DLD1 (cell line): ENCODE results near the gene HEPH.
"Not testable (repeated sequence)": the region's sequence is repeated elsewhere in the genome, so short reads cannot be mapped to it uniquely, and the experiment has no call there.

Experiments
- in situ Hi-C: cut with HindIII; loops from 2 replicates; pipeline ENCODE4 v1.10.0; 2017; ENCODE audit warnings: low sequenced_read_pairs

HEPH gene

DNA sequence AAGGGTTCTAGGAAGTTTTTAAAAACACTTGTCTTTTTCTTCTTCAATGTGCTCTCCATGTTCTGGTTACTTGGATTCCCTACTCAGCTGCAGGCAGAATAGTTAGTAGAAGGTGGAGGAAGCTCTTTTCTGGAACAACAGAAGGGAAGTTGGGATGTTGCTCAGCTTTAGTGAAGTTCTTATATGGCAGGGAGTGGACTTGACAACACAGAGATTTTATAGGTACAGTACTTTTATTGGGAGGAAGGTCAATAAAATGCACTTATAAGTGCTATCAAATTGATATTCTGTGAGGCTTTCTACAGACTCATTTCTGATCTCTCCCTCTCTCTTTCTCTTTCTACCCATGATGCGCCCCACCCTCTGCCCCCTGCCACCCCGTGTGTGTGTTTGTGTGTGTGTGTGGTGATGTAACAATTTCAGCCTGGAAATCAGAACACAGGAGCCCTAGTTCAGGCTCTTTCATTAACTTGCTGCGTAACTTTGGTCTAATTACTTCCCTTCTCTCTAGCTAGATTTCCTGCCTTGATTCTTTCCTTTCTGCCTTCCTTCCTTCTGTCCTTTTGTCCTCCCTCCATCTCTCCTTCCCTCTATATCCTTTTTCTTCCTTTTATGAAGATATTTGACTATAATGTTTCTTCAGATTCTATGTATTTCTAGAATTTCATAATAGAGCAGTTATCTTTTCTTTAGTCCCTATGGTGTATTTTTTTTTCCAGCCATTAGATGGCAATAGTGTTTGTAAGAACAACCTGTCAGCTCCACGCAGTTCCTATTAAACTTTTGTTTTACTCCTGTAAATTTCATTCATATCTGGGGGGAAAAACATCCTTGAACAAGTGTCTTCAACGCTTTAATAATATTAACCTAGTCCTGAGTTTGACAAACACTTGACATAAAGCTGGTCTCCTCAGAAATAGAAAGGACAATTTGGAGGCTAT, 37.1 kb downstream of the HEPH start:
- in situ Hi-C loops = no loop called here

DNA sequence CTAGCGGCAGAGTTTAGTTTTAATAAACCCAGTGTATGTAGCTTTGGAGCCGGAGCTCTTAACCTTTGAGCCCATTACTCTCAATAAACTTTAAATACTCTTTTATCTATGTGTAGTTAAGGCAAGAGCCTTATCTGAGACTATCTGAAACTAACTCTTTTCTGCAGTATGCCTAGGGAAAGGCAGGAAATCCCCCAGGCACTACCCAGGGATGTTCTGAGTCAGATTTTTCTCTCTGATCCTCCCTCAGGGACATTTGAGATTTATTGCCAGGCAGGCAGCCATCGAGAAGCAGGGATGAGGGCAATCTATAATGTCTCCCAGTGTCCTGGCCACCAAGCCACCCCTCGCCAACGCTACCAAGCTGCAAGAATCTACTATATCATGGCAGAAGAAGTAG, 39.1 kb downstream of the HEPH start:
- in situ Hi-C loops = no loop called here

DNA sequence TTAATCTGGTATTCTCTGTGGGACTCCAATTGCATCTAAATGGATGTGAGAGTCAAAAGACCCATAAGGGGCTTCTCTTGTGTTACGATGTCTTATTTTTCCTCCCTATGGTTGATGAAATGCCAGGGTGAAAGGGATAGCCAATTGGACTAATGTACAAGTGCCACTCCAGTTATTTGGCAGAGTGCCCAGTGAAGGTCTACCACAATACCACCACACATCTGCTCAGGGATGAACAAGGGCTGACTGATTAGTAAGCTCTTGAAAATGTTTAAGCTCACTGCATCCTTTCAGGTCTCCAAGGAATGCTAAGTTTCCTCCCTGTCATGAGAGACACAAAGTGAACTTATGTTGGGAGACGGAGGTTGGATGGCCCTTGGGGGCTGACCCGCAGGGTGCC, 57.8 kb downstream of the HEPH start:
- in situ Hi-C loops = no loop called here

- in situ Hi-C loops = no loop called here
These were observed 68.2 kb downstream of the HEPH start for GRCh38 chrX:66232296-66232695.

DNA sequence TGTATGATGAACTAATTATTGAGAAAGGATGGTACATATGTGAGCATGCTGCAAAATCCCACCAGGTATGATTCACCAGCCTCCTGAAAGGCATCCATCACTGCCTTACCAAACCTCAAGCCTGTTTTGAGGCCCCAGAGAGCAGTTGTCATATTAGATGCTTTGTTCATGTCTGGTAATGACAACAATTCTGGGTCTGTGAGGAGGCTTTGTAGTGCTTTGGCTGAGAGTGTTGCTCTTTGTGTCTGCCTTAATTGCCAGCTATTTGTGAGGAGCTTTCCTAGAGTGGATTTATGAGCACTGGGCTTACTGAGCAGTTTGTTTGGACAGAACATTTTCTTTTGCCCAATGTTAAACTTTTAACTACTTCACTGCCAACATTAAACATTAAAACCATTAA, 69.2 kb downstream of the HEPH start:
- in situ Hi-C loops = no loop called here

DNA sequence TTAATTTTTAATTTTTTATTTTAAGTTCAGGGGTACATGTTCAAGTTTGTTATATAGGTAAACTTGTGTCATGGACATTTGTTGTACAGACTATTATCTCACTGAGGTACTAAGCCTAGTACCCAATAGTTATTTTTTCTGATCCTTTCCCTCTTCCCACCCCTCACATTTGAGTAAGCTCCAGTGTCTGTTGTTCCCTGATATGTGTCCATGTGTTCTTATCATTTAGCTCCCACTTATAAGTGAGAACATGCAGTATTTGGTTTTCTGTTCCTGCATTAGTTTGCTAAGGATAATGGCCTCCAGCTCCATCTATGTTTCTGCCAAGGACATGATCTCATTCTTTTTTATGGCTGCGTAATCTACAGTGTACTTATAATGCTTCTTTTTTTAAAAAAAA, 69.9 kb downstream of the HEPH start:
- in situ Hi-C loops = not testable (repeated sequence)

- in situ Hi-C loops = no loop called here
These were observed 91.4 kb downstream of the HEPH start for GRCh38 chrX:66255359-66255967.

GRCh38 chrX:66262807-66263206, 98.8 kb downstream of the HEPH start:
- in situ Hi-C loops = no loop called here
